SK-N-SH (cell line): Measurements from ENCODE around the gene DCLK3. TPM values are rescaled to one million over a fixed set of nuclear protein-coding genes. Genes with fewer than 3 reads are reported as not detected.

Experiments used
- CTCF ChIA-PET: fragments of 300-600, 350-600 bp; formaldehyde crosslinking; extraction: SDS; loops from one replicate; lab custom pipeline; 2021; lab: Yijun Ruan, JAX
- POLR2A ChIA-PET: fragments of 350-600 bp; sonication (Branson Sonifier 250); formaldehyde crosslinking; extraction: SDS; loops from one replicate; lab custom pipeline; 2020; ENCODE audit warnings: antibody characterized with exemption, inconsistent platforms; lab: Yijun Ruan, JAX
- DNase-seq: peaks from one replicate; pipeline ENCODE4 v3.0.0; 2012
- H2AFZ ChIP-seq: fragments of 200-600 bp; sonication (generic); 2 replicates; pipeline ENCODE4 v1.8.1; 2016; ENCODE audit warnings: antibody characterized with exemption, mild to moderate bottlenecking, low read depth
- H3F3A ChIP-seq: fragments of 200-600 bp; sonication (generic); replicated peaks from 2 replicates; pipeline ENCODE3; 2016; ENCODE audit warnings: antibody characterized with exemption, mild to moderate bottlenecking; ENCODE audit not compliant: insufficient read depth
- H3K27ac ChIP-seq, 2 experiments: fragments of 200-500 bp in 1 of 2; fragments of 200-600 bp in 1 of 2; sonication (Bioruptor generic) in 1 of 2; sonication (generic), shearing (Covaris generic) in 1 of 2; 2 replicates each; pipeline versions ENCODE4 v1.5.1 to v1.6.1; 2014 to 2016; ENCODE audit warnings: low read depth in 2 of 2, inconsistent platforms in 1 of 2, low read length in 1 of 2, mild to moderate bottlenecking in 1 of 2, mixed read lengths in 1 of 2
- H3K27me3 ChIP-seq: fragments of 200-600 bp; sonication (generic), shearing (Covaris generic); 2 replicates; pipeline ENCODE4 v1.6.1; 2016; ENCODE audit warnings: mixed run types; ENCODE audit not compliant: insufficient read depth
- H3K36me3 ChIP-seq, 2 experiments: fragments of 200-500 bp in 1 of 2; fragments of 200-600 bp in 1 of 2; sonication (Bioruptor generic) in 1 of 2; sonication (generic) in 1 of 2; replicated peaks in 1 of 2; 2 replicates each; pipeline versions ENCODE3 to v1.5.1; 2014 to 2016; ENCODE audit warnings: low read length in 1 of 2, mild to moderate bottlenecking in 1 of 2; ENCODE audit not compliant: insufficient read depth in 2 of 2, control insufficient read depth in 1 of 2
- H3K4me1 ChIP-seq, 2 experiments: fragments of 200-500 bp in 1 of 2; fragments of 200-600 bp in 1 of 2; sonication (Bioruptor generic) in 1 of 2; sonication (generic), shearing (Covaris generic) in 1 of 2; 2 replicates each; pipeline versions ENCODE4 v1.5.1 to v1.6.1; 2014 to 2016; ENCODE audit warnings: low read depth in 1 of 2, low read length in 1 of 2, mixed run types in 1 of 2; ENCODE audit not compliant: insufficient read depth in 2 of 2, control insufficient read depth in 1 of 2
- H3K4me2 ChIP-seq: fragments of 200-600 bp; sonication (generic), shearing (Covaris generic); 2 replicates; pipeline ENCODE4 v1.6.1; 2017; ENCODE audit warnings: mixed run types
- H3K4me3 ChIP-seq, 2 experiments: fragments of 200-500 bp in 1 of 2; fragments of 200-600 bp in 1 of 2; sonication (Bioruptor generic) in 1 of 2; sonication (generic), shearing (Covaris generic) in 1 of 2; 2 replicates each; pipeline versions ENCODE4 v1.5.1 to v1.8.1; 2014 to 2016; ENCODE audit warnings: low read depth in 2 of 2, inconsistent platforms in 1 of 2, low read length in 1 of 2, mild to moderate bottlenecking in 1 of 2, mixed read lengths in 1 of 2, moderate library complexity in 1 of 2
- H3K79me2 ChIP-seq: fragments of 200-600 bp; sonication (generic); 2 replicates; pipeline ENCODE4 v1.8.1; 2017; ENCODE audit warnings: mild to moderate bottlenecking; ENCODE audit not compliant: insufficient read depth
- H3K9ac ChIP-seq: fragments of 200-600 bp; sonication (generic); 2 replicates; pipeline ENCODE4 v1.6.1; 2017; ENCODE audit warnings: mixed run types
- H3K9me2 ChIP-seq: fragments of 200-600 bp; sonication (generic); 2 replicates; pipeline ENCODE4 v1.6.1; 2017; ENCODE audit warnings: mixed run types
- H3K9me3 ChIP-seq: fragments of 200-600 bp; sonication (generic); 2 replicates; pipeline ENCODE4 v1.6.1; 2017; ENCODE audit warnings: mixed run types, mild to moderate bottlenecking, moderate library complexity
- H4K20me1 ChIP-seq: fragments of 200-600 bp; sonication (generic); 2 replicates; pipeline ENCODE4 v1.6.1; 2017; ENCODE audit warnings: mild to moderate bottlenecking, mixed run types; ENCODE audit not compliant: insufficient read depth
- EP300 ChIP-seq, 2 experiments: IDR thresholded peaks; 2 replicates each; pipeline versions ENCODE4 v1.4.0 to v1.6.1; 2012; ENCODE audit warnings: borderline replicate concordance in 1 of 2, low read depth in 1 of 2, low read length in 1 of 2
- EZH2phosphoT487 ChIP-seq: fragments of 200-600 bp; sonication (generic); IDR thresholded peaks from 2 replicates; pipeline ENCODE4 v1.6.1; 2017; ENCODE audit warnings: low read depth, mixed run types, mild to moderate bottlenecking, antibody characterized with exemption, moderate library complexity, borderline replicate concordance
- FOSL2 ChIP-seq: IDR thresholded peaks from 2 replicates; pipeline ENCODE4 v1.4.0; 2012; ENCODE audit warnings: low read depth, mild to moderate bottlenecking, moderate library complexity, borderline replicate concordance
- FOXJ3 ChIP-seq: sonication (generic); formaldehyde crosslinking; IDR thresholded peaks from 2 replicates; pipeline ENCODE4 v1.5.1; 2020; ENCODE audit warnings: mild to moderate bottlenecking, missing genetic modification reagents
- FOXM1 ChIP-seq: IDR thresholded peaks from 2 replicates; pipeline ENCODE4 v1.4.0; 2012; ENCODE audit warnings: low read depth, mild to moderate bottlenecking
- GATA2 ChIP-seq: sonication (generic); formaldehyde crosslinking; IDR thresholded peaks from 2 replicates; pipeline ENCODE4 v1.5.0; 2020; ENCODE audit warnings: mild to moderate bottlenecking, missing genetic modification reagents
- JUND ChIP-seq: IDR thresholded peaks from 2 replicates; pipeline ENCODE4 v1.4.0; 2012
- MEF2A ChIP-seq: IDR thresholded peaks from 2 replicates; pipeline ENCODE4 v1.4.0; 2012; ENCODE audit warnings: low read depth, borderline replicate concordance
- NFIC ChIP-seq: IDR thresholded peaks from 2 replicates; pipeline ENCODE4 v1.4.0; 2012; ENCODE audit warnings: borderline replicate concordance
- NRF1 ChIP-seq: IDR thresholded peaks from 2 replicates; pipeline ENCODE4 v1.6.1; 2012; ENCODE audit warnings: low read depth, mild to moderate bottlenecking, low read length
- RCOR1 ChIP-seq: fragments of 150-350 bp; IDR thresholded peaks from 2 replicates; pipeline ENCODE4 v1.6.1; 2017; ENCODE audit warnings: antibody characterized with exemption, low read length
- RFX5 ChIP-seq: IDR thresholded peaks from 2 replicates; pipeline ENCODE4 v1.6.1; 2012; ENCODE audit warnings: mild to moderate bottlenecking, improper control_type of control experiment, low read length
- RXRA ChIP-seq: IDR thresholded peaks from 2 replicates; pipeline ENCODE4 v1.4.0; 2012; ENCODE audit warnings: low read depth, mild to moderate bottlenecking, borderline replicate concordance
- USF1 ChIP-seq: IDR thresholded peaks from 2 replicates; pipeline ENCODE4 v1.4.0; 2012; ENCODE audit warnings: low read depth, borderline replicate concordance
- USF2 ChIP-seq: fragments of 150-350 bp; IDR thresholded peaks from 2 replicates; pipeline ENCODE4 v1.6.1; 2017; ENCODE audit warnings: antibody characterized with exemption, low read length, low read depth, borderline replicate concordance
- WGBS: methylation state at CpG from one replicate; pipeline ENCODE4 v1.1.6; 2017; ENCODE audit warnings: low lambda C conversion rate; 5-methylcytosine and 5-hydroxymethylcytosine counted together
- polyA plus RNA-seq, 3 experiments: library from polyadenylated mRNA; depleted of rRNA; stranded (reverse); fragments of >200 nt; gene quantifications; 2 replicates each; pipeline ENCODE4 v1.2.3, GENCODE V29; 2012
- TF ChIP-seq, protein P1 (sequence below): IDR thresholded peaks from 2 replicates; pipeline ENCODE4 v1.6.1; 2012; ENCODE audit warnings: mild to moderate bottlenecking, low read depth, low read length, moderate library complexity

The DCLK3 gene
- polyA plus RNA-seq, 1 of the 3 experiments (the other 2 are of a cell fraction), result not detected

DNA sequence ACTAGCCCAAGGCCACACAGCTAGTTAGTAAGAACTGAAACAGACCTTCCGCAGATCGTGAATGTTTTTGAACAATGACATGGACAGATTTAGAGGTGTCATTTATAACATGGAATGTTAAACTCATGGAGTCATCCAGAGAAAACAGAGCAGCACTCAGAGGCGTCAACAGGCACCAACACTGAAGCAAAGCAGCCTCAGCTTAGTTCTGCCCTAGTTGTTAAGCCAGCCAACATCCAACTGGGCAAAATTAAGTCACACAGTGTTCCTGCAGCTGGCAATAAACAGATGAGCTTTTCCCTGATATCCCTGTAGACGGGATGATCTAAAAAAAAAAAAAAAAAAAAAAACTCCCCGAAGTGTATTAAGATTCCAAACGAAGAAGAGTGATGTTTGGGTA lies 13.6 kb downstream of the DCLK3 start (continued):
- TF ChIP-seq, protein P1, sequence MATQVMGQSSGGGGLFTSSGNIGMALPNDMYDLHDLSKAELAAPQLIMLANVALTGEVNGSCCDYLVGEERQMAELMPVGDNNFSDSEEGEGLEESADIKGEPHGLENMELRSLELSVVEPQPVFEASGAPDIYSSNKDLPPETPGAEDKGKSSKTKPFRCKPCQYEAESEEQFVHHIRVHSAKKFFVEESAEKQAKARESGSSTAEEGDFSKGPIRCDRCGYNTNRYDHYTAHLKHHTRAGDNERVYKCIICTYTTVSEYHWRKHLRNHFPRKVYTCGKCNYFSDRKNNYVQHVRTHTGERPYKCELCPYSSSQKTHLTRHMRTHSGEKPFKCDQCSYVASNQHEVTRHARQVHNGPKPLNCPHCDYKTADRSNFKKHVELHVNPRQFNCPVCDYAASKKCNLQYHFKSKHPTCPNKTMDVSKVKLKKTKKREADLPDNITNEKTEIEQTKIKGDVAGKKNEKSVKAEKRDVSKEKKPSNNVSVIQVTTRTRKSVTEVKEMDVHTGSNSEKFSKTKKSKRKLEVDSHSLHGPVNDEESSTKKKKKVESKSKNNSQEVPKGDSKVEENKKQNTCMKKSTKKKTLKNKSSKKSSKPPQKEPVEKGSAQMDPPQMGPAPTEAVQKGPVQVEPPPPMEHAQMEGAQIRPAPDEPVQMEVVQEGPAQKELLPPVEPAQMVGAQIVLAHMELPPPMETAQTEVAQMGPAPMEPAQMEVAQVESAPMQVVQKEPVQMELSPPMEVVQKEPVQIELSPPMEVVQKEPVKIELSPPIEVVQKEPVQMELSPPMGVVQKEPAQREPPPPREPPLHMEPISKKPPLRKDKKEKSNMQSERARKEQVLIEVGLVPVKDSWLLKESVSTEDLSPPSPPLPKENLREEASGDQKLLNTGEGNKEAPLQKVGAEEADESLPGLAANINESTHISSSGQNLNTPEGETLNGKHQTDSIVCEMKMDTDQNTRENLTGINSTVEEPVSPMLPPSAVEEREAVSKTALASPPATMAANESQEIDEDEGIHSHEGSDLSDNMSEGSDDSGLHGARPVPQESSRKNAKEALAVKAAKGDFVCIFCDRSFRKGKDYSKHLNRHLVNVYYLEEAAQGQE, result no peak
- TF ChIP-seq USF2, result no peak
- TF ChIP-seq RXRA, result no peak

GRCh38 chr3:36744763-36745162 lies 19.6 kb downstream of the DCLK3 start:
- Histone ChIP-seq H3K4me2 (no peak overlapping the region), H3K4me3 (no peak overlapping the region), H3K36me3 (no peaks in the 10 kb centered on the region), H3K27ac (peak overlapping the region in 1 of 2 experiments; percentile 72; a peak in 2 of 4 replicates), H3K9me3 (no peaks in the 10 kb centered on the region), H3K9me2 (no peaks in the 10 kb centered on the region), H3K79me2 (no peaks in the 10 kb centered on the region), H2AFZ (no peak overlapping the region), H3K9ac (no peak overlapping the region), H4K20me1 (no peaks in the 10 kb centered on the region), H3K4me1 (peaks cover 0 to 33% of the 10 kb centered on the region in 2 experiments; a peak in 2 of 4 replicates), H3F3A (no peaks in the 10 kb centered on the region), H3K27me3 (no peaks in the 10 kb centered on the region)
- ChIA-PET POLR2A (no interaction called here), CTCF (interaction anchor here (0.6 to 3.6 kb wide), 4 partner anchors 11 to 230 kb away, joined by 3 to 11 read pairs (median 6); no protein-coding TSS in a partner anchor)
- TF ChIP-seq RCOR1 (peak; percentile 80; the same call in 1 of the 2 replicates), RFX5 (peak; percentile 23; the same call in 1 of the 2 replicates), NRF1 (no peak), JUND (no peak), FOSL2 (no peak), EZH2phosphoT487 (no peak), FOXM1 (no peak), MEF2A (no peak), RXRA (no peak), USF1 (no peak), GATA2 (CRISPR knock-in tag) (peak; percentile 87), EP300 (IDR thresholded peaks at IDR 0.05; ENCODE audit: borderline replicate concordance in 1 of 2, low read depth in 1 of 2, low read length in 1 of 2) (peak in 1 of 2 experiments; percentile 72; a peak in 2 of 4 replicates), NFIC (no peak), FOXJ3 (CRISPR knock-in tag) (peak; percentile 44; the same call in 1 of the 2 replicates)
- 10% methylated on average over 6 of the region's 6 CpGs for WGBS
- peak; percentile 49 for DNase-seq
